ENCODE measurements around the gene ADAR. TPM values are rescaled to one million over a fixed set of nuclear protein-coding genes. Genes with fewer than 3 reads are reported as not detected.

ADAR gene
- total RNA-seq, 1 experiment from 2014 or later, result 221 TPM

GRCh38 chr1:154557248-154557938 is 50.6 kb downstream of the ADAR start:
- peaks cover 39% of the 10 kb centered on the region for H3K36me3 Mint-ChIP-seq

More at GRCh38 chr1:154557248-154557938, 50.6 kb downstream of the ADAR start:
- Mint-ChIP-seq H3K4me1 (peaks cover 28% of the 10 kb centered on the region), H3K27ac (peak overlapping the region; percentile 89), H3K27me3 (ENCODE audit: low read depth) (no peaks in the 10 kb centered on the region), H3K4me3 (peak overlapping the region; percentile 94), H3K9me3 (no peaks in the 10 kb centered on the region)
- CTCF ChIA-PET, result interaction anchor here (0.5 to 2.1 kb wide), 7 partner anchors 11 to 321 kb away, joined by 3 to 14 read pairs (median 6); no protein-coding TSS in a partner anchor
- POLR2A ChIA-PET, result no interaction called here
- DNase-seq (ENCODE audit: low spot score), result no peak
- no peak for ATAC-seq
- TF ChIP-seq ZNF281 (CRISPR knock-in tag; IDR thresholded peaks at IDR 0.05), result no peak
- no peak for TF ChIP-seq CDX4 (CRISPR knock-in tag; IDR thresholded peaks at IDR 0.05; ENCODE audit: borderline replicate concordance)
- no peak for TF ChIP-seq ZNF263 (CRISPR knock-in tag; IDR thresholded peaks at IDR 0.05; ENCODE audit: low read depth)
- TF ChIP-seq AFF4 (CRISPR knock-in tag; IDR thresholded peaks at IDR 0.05; ENCODE audit: borderline replicate concordance), result no peak
- TF ChIP-seq ZBTB43 (CRISPR knock-in tag; IDR thresholded peaks at IDR 0.05), result no peak
- no peak for TF ChIP-seq ATF1 (CRISPR knock-in tag; IDR thresholded peaks at IDR 0.05)
- TF ChIP-seq ARID4B (CRISPR knock-in tag; IDR thresholded peaks at IDR 0.05; ENCODE audit: borderline replicate concordance), result no peak
- TF ChIP-seq ZNF423 (CRISPR knock-in tag; IDR thresholded peaks at IDR 0.05), result no peak
- no peak for TF ChIP-seq TP53 (CRISPR knock-in tag; IDR thresholded peaks at IDR 0.05)
- no peak for TF ChIP-seq MAX (CRISPR knock-in tag; IDR thresholded peaks at IDR 0.05)
- no peak for TF ChIP-seq GABPB1 (CRISPR knock-in tag; IDR thresholded peaks at IDR 0.05)
- no peak for TF ChIP-seq NFE2L1 (CRISPR knock-in tag; IDR thresholded peaks at IDR 0.05)
- TF ChIP-seq GTF2I (CRISPR knock-in tag; conservative IDR thresholded peaks at IDR 0.05), result no peak
- no peak for TF ChIP-seq E2F4 (CRISPR knock-in tag; IDR thresholded peaks at IDR 0.05; ENCODE audit: borderline replicate concordance, low read depth)
- TF ChIP-seq TEAD1 (CRISPR knock-in tag; IDR thresholded peaks at IDR 0.05), result no peak
- no peak for TF ChIP-seq ESRRA (CRISPR knock-in tag; IDR thresholded peaks at IDR 0.05; ENCODE audit: borderline replicate concordance)
- no peak for TF ChIP-seq AR (CRISPR knock-in tag; IDR thresholded peaks at IDR 0.05)
- TF ChIP-seq HMGA2 (CRISPR knock-in tag; IDR thresholded peaks at IDR 0.05), result no peak

Data from WTC11 (cell line).